Measurements from ENCODE around the gene UBE2G2.

Gene UBE2G2, protein sequence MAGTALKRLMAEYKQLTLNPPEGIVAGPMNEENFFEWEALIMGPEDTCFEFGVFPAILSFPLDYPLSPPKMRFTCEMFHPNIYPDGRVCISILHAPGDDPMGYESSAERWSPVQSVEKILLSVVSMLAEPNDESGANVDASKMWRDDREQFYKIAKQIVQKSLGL

DNA sequence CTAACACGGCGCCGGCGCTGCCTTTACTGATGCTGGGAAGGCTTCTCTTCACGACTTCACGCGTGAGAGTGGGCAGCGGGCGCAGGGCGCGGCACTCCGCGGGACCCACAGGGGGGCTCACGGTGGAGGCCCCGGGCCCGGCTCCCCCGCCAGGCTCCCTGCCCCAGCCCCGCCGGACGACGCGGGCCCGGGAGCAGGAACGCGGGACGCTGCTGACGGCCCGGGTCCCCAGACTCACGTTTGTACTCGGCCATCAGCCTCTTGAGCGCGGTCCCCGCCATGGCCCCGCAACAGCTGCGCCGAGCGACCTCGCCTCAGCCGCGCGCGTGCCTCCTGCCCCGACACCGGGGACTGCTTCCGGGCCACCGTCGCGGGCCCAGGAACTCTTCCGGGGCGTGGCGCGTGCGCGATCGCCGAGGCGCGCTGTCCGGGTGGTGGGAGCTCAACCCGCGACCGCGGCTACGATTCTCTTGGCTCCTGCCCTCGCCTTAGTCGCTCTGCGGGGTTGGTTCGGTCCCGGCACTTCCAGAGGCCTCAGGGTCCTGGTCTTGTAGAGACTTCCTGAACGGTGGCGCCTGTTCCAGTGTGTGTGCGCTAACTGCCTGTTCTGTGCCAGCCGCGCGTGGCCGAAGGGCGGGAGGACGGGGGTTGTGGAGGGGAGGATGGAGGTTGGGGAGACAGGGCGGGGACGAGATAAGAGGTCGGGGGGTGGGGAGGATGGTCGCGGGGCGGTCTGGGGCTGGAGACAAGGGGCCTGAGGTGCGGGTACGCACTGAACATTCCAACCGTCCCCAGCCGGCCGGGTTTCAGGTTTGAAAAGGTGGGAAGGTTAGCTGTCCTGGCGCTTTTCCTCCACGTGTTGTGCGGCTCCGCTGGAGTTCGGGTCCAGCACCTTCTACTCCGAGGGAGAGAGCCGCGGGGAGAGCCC, at the start of gene UBE2G2:
Gene UBE2G2 (minus strand): TSS at position 353 of the 928 bp plus-strand sequence. CDS start 72 bp downstream, at position 281.
- peak; percentile 93 for DNase-seq (ENCODE audit: low spot score)

DNA sequence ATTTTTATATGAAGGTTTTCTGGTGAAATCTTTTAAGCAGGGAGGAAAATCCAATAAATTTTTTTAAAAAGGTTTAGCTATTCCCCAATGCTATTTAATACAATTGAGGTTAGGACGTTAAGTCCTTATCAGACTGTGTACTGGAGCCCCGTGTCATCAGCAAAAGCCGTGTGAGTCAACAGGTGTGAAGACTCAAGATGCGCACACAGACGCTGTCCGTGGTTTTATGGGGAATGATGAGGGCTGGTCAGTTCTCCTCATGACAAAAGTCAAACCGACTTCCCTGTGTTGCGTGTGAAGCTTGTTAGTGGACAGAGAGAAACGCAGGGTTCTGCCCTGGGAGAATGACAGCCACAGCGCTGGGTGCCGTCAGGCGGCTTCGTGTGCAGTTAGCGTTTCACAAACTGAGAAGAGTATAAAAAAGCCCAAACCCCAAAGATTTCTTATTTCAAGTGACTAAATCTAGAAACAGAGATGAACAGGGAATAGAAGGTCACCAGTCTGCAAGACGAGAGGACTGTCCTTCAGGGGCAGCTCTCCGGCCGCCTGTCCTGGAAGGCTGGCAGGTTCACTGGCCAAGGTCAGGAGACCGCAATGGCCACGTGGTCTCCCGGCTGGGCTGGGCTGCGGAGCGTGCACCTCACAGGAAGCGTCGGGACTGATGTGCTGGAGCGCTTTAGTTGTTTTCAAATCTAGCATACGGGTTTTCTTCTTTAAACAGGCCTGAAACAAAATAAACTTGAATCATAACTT, 49.5 kb upstream of the UBE2G2 start:
- no peak for DNase-seq (ENCODE audit: low spot score)

DNA sequence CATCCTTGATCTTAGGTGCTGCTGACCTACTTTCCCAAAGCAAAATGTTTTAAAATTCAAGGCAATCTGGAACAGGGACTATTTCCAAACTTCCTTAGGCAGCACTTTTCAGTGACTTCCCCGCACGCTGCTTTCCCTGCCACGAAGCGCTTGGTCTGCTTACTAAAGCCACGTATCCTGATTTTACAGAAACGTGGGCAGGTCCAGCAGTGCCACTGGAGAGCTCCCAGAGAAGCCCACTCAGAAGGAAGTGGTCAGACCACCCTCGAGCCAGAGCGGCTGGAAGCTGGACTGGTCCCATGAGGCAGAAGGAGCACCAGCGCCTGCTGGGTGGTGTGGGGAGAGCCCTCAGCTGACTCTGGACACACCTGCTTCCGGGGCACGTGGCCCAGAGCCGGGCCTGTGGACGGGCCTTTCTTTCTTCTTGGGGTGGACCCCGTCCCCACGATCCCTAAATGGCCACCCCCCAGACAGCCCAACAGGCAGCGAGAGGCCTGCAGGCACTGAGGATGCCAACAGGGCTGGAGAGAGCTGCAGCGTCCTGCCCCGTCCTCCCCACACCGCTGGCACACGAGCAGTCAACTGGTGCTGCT, 48.7 kb upstream of the UBE2G2 start:
- DNase-seq (ENCODE audit: low spot score): no peak

DNA sequence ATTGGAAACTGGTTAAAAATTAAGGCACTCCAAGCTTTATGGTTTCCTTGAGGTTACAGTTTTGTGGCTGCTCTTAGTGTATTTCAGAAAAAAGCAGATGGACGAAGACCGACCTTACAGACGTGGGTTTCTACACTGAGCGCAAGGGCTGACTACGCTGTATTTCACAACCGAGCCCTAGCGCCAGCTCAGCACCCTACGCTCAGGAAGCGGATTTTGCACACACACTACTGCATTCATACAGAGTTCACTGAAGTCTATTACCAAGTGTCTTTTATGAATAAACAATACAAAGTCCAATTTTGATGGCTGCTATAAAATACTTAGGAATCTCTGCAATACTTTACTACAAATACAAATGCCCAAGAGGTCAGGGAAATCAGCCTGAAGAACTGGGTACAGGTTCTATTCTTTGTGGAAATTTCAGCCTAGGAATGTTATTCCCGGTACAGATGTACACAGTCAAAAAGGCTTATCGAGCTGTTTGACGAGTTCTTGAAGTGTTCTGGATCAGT, 48.1 kb upstream of the UBE2G2 start:
- no peak for DNase-seq (ENCODE audit: low spot score)

DNA sequence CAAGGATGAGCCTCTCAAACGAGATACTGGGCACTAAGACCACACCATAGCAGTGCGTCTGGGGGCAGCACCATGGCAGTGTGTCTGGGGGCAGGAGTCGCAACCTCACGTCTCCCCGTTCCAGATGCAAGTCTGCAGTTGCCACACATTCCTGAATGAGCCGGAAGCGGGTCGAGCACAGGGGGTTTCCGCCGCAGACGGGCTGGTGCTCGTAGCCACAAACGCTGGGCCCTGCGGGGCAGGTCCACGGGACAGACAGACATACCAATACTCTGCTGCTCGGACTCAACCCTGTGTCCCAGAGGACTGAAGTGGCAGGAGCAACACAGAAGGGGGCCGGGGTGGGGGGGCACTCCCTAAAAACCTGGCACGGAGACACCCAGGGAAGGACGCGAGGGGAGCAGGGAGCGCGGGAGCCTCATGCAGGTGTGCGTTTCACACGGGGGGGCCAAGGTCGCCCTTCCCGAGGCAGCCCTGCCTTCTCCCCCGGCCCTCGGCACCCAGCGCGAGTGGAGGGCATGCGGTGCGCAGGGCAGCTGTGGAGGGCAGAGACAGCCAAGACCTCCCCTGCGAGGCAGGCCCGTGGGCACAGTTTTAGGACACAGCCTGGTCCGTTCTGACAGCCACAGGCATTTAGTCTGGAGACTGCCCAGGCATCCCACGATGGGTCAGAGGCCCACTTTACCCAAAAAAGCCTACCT, 47.4 kb upstream of the UBE2G2 start:
- no peak for DNase-seq (ENCODE audit: low spot score)

DNA sequence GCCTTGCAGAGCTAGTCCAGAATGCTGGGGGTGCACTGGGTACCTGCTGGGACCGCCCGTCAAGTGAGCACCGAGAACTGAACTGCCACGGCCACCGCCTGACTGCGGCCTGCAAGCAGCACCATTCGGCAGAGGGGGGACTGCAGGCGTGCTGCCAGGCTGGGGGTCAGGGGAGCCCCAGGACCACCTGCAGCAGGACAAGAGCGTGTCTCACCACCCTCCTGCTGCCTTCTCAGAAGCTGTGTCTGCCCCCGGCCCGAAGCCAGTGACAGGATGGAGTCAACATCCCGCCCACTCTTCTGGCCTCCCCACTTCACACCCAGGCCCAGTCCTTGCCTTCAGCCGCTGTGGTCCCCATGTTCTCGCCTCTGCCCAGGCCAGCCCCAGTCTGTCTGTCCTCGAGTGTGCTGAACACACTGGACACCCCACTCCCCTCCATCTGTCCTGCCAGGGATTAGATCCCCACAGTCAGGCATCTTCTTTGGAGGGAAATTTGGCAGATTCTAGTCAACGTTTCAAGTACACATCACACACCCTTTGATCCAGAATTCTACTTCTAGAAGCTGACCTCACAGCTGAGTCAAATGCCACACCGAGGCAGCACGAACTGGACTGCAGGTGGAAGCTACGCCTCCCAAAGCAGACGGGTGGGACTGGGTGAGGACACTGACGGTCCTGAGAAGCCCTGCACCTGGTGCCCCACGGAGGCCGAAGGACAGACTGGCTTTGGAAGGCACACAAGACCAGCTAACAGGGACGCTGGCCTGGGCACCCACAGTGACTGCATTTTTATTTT, 45.8 kb upstream of the UBE2G2 start:
- DNase-seq (ENCODE audit: low spot score): no peak

DNA sequence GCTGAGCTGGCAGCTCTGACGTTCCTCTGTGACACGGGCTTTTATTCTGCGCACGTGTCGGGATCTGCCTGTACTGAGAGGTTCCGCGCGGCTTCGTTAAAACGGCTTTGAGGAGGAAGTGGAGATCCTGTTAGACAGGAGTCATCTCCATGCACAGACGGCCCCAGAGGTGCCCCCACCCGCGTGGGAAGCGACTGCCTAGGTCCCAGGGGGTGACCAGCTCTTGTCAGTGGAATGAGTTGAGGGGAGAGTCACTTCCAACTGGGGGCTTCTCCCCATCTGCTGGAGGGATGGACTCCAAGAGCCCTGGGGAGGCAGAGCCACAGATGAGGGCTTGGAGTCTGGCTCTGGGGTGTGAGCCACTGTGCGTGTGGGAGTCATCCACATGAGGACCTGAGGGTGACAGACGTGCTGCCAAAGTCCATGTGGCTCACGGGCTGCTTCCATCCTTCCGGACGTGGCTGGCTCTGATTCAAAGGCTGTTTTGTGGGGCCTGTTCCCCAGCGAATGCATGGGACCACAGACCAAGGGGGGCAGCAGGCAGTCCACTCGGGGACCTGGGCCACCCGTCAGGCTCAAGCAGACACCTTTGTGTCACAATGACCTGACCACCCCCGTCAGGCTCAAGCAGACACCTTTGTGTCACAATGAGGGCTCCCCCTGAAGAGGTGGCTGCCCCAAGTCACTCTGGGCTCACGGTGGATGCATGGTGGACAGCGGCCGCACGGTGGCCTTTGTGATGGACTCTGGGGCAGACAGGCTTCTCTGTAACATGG, 45.1 kb upstream of the UBE2G2 start:
- DNase-seq (ENCODE audit: low spot score): peak; percentile 79

DNA sequence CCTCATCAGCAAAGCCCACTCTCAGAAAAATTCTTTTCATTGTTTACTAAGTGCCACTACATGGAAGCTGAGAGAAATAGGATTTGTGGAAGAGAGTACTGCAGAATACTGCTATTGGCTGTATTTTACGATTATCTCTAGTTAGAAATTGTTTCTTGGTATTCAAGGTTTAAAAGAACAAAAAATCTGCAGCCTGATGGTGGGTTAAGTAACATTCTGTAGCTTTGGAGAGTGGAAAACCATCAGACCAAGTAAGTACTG, 44.5 kb upstream of the UBE2G2 start:
- no peak for DNase-seq (ENCODE audit: low spot score)

DNA sequence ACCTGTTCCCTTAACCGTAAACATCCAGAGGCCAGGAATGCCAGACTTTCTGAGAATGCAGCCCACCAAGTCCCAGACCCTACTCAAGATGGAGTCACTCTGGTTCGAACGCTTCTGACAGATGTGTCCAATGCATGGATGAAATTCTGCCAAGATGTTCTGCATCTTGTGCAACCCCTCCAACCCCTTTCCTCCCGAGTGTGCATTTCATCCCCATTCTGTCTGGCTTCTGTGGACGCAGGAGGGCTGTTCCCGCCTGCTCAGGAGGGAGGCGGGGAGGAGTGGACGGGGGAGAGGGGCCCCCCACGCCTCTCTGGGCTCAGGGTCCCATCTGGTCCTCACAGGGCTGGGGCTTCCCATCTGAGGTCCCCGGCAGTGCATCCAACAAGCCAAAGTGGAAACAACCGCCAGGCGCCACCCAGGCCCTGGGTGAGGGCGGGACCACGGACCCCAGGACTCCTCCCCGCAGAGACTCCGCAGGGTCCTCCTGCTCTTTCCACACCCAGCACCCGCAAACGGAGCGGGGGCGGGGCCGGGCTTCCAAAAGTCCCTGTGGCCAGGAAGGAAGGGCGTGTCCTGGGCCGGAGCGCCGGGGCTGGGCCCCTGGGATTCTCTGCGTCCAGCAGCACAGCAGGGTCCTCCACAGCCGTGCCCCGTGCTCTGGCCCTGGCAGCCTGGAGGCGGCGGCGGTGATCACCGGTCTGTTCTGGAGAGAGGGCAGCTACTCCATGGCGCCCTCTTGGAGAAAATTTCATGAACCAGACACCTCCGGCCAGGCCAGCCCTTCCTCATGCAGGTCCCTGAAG, 44.0 kb upstream of the UBE2G2 start:
- peak; percentile 80 for DNase-seq (ENCODE audit: low spot score)

DNA sequence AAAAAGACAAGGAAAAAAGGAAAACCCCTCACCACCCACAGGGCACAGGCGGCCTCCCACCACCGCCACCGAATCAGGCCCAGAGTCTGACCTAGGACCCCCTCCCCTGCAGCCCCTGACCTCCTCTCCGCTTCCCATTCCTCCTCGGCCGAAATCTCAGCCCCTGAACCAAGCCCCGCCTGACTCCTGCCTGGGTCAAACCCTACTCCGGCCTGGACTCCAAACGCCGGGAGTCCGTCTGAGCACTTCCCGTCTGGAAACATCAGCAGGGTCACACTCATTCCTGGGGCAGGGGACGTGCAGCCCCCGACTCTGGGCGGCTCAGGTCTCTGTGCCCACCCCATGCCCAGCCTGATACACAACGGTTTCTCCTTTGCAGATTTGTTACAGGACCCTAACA, 42.6 kb upstream of the UBE2G2 start:
- DNase-seq (ENCODE audit: low spot score): no peak

DNA sequence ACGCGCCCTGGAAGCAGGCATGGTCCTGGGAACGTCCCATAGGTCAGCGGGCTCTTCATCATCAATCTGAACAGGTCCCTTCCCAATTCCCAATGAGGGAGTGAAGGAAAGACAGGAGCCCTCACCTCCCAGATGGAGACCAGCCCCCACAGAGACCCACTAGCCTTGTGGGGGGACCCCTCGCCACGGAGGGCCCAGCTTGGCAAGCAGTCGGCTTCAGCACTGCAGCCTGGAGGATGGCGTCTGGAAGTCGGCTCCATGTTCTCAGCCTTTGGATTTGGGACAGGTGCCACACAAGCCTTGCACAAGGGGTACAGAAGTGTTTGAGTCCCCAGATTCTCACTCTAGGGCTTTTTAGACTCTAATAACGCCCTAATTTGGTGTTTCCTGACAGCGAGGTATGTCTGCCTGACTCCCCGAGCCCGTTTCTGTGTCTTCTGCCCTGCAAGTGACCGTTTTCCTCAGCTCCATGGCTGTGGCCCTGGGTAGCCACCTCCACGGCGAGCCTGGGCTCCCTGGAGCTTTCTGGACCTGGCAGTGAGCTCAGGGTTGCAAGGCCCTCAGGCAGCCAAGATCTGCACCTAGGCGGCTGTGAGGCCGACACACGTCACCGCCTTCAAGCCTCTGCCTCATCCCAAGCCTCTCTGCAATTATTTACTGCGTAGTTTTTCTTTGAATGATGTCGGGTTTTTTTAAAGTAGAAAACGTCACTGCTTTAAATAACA, 41.3 kb upstream of the UBE2G2 start:
- no peak for DNase-seq (ENCODE audit: low spot score)

DNA sequence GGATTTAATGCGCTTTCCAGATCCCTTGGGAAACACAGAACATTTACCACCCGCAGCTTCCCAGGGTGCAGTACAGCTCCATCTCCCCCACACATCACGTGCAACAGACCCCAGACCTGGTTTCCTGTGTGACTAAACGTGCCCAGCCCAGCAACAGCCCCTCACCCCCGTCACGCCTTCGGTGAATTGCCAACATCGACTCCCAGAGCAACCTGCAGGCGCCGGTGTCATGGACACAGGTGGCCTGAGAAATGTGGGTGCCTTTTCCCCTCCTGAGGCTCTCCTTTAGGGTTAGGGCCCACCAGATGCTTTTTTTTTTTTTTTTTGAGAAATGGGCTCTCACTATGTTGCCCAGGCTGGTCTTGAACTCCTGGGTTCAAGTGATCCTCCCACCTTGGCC, 40.5 kb upstream of the UBE2G2 start:
- DNase-seq (ENCODE audit: low spot score): no peak

DNA sequence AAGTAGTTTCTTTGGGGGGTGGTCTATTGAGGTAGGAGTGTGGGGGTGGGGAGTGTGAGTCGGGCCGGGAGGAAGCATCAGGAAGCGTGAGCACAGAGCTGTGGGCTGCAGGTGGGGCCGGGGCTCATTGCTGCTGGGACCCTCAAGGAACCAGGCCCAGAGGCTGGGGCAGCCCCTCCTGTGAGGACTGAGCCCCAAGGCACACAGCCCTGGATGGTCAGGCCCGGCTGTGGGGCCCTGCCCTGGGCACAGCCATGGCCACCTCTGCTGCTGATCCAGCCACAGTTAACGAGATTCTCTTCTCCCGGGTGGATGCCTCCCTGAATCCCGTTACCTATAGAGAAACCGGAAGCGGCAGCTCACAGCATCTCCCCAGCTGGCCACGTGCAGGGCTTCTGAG, 39.2 kb upstream of the UBE2G2 start:
- no peak for DNase-seq (ENCODE audit: low spot score)

DNA sequence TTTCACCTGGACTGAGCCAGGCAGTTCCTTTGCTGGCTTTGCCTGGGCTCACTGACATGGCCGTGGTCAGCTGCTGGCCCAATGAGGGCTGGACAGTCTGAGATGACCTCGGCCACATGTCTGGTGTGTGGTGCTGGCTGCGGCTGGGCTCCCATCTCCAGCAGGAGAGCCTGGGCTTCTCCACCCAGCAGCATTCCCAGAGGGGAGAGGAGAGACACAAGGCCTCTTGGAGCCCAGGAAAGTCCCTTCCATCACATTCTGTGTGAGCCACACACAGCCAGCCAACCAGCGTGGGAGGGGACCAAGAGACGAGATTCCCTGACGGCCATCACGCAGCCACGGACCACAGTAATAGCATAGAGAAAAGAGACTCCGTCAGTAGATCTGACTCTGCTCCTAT, 37.3 kb upstream of the UBE2G2 start:
- DNase-seq (ENCODE audit: low spot score): no peak

DNA sequence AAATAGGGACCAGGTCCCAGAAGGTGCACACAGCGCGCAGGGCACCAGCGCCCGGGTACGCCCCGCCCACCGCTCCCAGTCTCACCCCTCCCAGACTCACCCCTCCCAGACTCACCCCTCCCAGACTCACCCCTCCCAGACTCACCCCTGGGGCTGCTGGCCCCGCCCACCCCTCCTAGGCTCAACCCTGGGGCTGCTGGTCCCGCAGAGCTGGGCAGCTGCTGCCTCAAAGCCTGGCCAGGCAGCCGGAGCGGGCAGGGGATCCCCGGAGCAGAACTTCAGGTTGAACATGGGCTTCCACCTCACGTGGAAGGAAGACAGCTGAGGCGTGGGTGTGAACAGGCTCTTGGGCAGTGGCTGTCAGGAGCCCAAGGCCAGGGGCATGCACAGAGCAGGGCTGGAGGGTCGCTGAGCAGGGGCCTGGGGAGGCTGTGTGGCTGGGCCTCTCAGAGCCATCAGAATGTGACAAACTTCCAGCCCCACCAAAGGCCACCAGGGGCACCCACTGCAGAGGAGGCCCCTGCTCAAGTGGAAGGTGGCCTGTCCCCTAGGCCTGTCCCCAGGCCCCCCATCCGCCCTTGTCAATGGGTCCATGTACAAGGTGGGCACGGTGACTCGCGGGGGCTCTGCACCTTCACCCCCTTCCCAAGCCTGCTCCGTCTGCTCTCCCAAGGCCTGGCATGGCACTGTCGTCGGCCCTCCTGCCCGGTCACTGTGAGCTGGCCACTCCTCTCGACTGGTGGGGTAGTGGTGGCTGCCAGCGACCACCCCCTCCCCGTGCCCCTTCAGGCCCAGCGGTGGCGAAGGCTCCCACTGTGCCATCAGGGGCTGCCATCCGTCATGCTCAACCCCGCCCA, 36.6 kb upstream of the UBE2G2 start:
- DNase-seq (ENCODE audit: low spot score): no peak

DNA sequence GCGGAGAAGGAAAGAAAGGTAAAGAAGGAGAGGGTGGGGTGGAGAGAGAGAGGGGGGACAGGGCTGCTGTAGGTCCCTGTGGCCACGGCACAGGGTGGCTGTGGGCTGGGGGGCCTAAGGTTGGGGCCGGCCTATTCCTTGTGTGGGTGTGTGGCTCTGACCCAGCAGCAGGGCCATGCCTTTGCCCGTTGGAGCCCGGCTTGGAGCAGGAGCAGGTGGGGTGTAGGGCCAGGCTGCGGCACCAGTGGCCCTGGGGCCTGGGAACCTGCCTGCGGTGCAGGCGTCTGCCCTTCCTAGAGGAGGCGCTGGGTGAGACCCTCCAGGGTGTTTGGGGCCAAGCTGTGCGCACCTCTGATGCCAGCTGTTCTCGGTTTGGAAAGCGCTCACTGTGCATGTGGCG, 35.9 kb upstream of the UBE2G2 start:
- DNase-seq (ENCODE audit: low spot score): no peak

DNA sequence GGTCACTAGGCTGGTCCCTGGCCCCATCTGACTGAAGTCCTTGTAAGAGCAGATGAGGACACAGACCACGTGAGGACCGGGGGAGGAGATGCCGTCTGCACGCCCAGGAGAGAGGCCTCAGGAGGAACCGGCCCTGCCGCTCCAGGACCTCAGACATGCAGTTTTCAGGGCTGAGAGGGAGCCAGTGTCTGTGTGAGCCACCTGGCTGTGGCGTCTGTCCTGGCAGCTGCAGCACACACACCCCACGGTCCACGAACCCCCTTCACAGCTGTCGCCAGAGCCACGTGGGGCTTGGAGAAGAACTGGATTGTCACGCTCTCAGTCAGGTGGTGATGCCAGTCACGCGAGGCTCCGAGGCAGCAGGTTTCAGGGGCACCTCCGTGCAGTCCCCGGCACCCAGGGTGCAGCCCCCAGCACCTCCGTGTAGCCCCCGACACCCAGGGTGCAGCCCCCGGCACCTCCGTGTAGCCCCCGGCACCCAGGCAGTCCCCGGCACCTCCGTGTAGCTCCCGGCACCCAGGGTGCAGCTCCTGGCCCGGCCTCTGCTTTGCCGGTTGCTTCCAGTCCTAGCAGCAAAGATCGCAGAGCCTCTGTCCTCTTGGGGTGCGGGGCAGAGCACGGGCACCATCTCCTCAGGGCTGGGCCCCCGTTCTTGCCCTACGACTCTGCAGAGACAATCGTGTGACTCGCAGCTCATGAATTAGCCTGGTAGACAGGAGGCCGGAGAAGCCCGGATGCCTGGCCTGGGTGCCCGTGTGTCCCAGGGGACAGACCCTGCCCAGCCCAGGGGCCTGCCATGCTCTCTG, 35.2 kb upstream of the UBE2G2 start:
- peak; percentile 57 for DNase-seq (ENCODE audit: low spot score)

All from hepatic stellate cell (primary cell).